Fibroblast of pulmonary artery (primary cell): Measurements from ENCODE around the gene XDH.

ENCODE experiments used
- DNase-seq: peaks from one replicate; pipeline ENCODE4 v3.0.0-alpha.2; 2010; ENCODE audit warnings: low read depth
- H3K4me3 ChIP-seq: replicated peaks from 2 replicates; pipeline ENCODE4 v1.5.1; 2011; ENCODE audit warnings: low read depth, mild to moderate bottlenecking, control low read depth, low read length, moderate library complexity
- CTCF ChIP-seq: IDR thresholded peaks from 2 replicates; pipeline ENCODE4 v1.5.1; 2011; ENCODE audit warnings: mild to moderate bottlenecking, control low read depth, low read length, inconsistent platforms; ENCODE audit errors: missing control alignments

The XDH gene

DNA sequence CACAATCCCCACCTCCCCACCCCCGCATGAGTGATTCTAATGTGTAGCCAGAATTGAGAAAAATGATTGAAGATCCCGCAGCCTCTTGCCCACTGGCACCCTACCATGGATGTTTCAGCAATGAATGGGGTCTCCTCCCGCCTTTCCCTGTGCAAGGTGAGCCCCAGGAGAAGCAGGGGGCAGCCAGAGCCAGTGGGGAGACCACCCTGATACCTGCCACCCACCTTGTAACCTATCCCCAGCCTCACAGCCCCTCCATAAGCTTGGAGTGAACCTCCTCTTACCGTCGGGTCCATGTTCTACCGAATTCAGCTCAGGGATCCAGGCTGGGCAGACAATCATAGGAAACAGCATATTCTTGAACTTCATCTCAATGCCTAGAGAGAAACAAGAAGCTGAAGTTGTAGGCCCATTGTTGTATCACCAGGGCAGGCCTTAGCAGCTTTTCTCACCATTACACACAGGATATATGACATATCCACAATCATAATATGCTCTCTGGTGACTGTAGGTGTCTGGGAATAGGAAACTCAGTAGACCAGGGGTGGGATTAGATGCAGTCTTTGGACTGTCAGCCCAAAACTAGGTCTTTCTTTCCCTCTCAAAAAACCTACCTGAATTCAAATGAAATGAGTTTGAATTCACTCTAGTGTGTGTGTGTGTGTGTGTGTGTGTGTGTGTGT lies 30.9 kb downstream of the XDH start:
- no peak overlapping the region for H3K4me3 ChIP-seq
- TF ChIP-seq CTCF: no peak
- DNase-seq: peak; percentile 29

DNA sequence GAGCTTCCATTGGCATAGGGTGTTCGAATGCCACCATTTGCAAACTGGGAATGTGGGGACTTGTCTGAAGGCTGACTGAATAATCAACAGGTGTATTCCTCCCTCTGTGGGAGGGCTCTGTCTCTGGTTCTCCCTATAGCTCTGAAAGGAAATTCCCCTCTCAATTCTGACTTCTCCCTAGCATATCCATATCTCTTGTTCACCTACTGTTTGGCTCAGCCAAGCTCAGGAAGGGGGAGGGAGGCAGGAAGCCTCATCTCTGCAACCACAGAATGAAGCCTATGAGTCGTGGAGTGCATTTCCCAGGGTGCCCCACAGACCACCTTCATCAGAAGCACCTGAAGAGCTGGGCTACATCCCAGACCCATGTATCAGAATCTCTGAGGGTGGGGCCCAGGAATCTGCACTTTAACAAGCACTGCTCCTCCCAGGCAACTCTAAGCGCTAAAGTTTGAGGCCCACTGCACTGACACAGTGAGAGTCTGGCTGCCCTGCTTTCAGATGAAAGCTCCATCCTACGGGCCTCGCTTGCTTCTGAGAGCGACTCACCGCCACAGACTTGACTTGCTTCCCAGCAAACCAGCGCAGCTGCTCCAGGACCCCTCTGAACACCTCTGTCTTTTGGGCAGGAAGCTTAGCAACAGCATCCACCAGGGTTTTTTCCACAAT lies 32.0 kb downstream of the XDH start:
- DNase-seq: no peak
- no peak for TF ChIP-seq CTCF
- no peak overlapping the region for H3K4me3 ChIP-seq

DNA sequence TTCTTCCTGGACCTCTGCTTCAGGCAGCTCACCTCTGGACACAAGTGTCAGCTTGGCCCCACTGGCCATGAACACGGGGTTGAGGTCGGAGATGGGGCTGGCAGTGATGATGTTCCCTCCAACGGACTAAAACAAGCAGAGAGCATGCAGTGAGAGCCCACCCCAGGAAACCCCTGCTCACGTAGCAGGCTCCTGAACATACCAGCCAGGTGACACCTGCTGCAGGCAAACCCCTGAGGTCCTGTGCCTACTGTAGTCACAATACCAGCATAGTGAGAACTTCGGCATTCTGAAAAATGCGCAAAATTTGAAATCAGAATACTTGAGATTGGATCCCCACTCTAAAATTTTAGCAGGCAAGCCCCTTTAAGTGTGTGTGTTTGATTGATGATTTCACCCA lies 32.9 kb downstream of the XDH start:
- H3K4me3 ChIP-seq: no peak overlapping the region
- no peak for DNase-seq
- TF ChIP-seq CTCF: no peak

- no peak for DNase-seq
- no peak for TF ChIP-seq CTCF
- H3K4me3 ChIP-seq: no peak overlapping the region
Measured at GRCh38 chr2:31380243-31380642, 34.3 kb downstream of the XDH start.

DNA sequence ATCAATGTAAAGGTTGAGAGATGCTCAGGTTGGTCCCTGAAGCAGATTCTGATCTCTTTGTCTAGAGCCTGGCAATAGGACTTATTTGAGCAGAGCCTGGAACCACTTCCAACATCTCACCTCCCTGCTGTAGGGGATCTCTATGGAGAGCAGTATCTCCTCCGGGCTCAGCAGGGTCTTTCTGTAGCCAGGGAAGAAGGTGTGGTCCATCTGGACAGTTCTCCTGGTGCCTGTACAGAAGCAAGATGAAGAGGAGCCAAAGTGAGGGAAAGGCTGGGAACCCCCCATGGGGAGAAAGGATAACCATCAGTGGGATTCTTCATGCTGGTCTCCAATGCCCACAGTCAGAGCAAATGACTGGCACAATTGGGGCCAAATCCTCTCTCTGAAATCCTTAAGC lies 34.8 kb downstream of the XDH start:
- no peak for DNase-seq
- TF ChIP-seq CTCF: no peak

DNA sequence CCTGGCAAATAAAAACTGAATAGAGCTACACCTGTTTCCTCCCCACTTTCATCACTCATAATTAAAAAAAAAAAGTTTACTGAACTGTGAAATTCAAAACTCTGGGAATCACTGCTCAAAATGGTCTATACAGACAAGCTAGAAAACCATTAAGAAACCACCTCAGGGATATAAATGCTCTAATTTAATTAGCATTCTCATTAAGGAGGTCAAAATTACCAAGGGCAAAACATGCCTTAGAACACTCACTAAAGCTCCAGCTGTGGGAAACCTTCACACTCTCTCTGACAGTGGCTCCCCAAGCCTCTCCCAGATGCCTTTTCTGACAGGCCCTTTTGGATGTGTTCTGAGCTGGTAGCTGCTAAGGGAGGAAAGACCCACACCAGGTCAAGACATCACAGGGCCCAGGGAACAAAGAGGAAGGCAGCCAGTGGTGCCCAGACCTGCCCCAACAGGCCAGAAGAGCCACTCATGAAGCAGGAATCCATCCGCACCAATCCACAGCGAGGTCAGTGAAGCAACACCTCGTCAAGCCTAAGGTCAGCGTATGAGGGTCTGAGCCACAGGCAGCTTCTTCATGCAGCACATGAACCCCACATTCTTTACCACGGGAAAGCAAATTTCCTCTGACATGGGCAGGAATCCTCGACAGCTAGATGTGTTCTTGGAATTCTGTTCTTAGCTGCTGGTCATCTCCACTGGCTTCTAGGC lies 35.6 kb downstream of the XDH start:
- H3K4me3 ChIP-seq: no peak overlapping the region
- TF ChIP-seq CTCF: no peak
- DNase-seq: no peak

More for the DNA sequence above, 34.8 kb downstream of the XDH start:
- no peak overlapping the region for H3K4me3 ChIP-seq
